ENCODE measurements around the gene RHBDF1. TPM values are rescaled to one million over a fixed set of nuclear protein-coding genes. Genes with fewer than 3 reads are reported as not detected.

RHBDF1 gene
- total RNA-seq, 1 experiment from 2014 or later, result not detected

DNA sequence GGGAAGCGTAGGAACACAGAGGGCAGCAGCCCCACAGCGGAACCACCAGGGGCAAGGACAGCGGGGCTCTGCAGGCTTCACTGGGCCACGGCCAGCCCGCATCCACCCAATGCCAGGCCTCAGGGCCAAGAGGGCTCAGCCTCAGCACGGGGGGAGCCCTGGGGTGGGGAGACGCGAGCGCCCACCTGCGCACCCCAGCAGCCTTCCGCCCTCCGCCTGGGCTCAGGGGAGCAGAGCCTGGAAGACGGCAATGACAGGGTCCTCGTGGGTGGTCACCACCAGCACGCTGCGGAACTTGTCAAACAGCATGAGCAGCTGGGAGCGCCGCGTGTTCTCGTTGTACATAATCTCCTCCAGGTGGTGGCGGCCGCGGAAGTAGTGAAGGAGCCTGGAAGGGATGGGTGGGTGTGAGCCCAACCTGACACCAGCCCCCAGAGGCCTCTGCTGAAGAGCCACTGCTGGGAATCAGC is 14.1 kb upstream of the RHBDF1 start:
- no peaks in the 10 kb centered on the region for H3K27me3 ChIP-seq (ENCODE audit: low read length)
- peaks cover 8% of the 10 kb centered on the region; the same call in 1 of the 2 replicates for H3K4me1 ChIP-seq (ENCODE audit: low read length)
- no peak overlapping the region for H2AFZ ChIP-seq (ENCODE audit: low read length)
- no peaks in the 10 kb centered on the region; the same call in 1 of the 2 replicates for H3K36me3 ChIP-seq (ENCODE audit: insufficient read depth, low read length)
- no peak overlapping the region for H3K4me2 ChIP-seq (ENCODE audit: low read depth, low read length, poor library complexity, severe bottlenecking)
- DNase-seq, result no peak
- no peak overlapping the region for H3K4me3 ChIP-seq (ENCODE audit: low read length)
- no peaks in the 10 kb centered on the region for H3K9me2 ChIP-seq (replicated peaks; ENCODE audit: insufficient read depth, low read length)
- H3K9ac ChIP-seq (ENCODE audit: low read length), result no peak overlapping the region
- no peaks in the 10 kb centered on the region for H3K9me3 ChIP-seq (ENCODE audit: low read length)
- H3K27ac ChIP-seq (ENCODE audit: low read length), result no peak overlapping the region
- no peaks in the 10 kb centered on the region for H4K20me1 ChIP-seq (ENCODE audit: insufficient read depth, low read depth, low read length)
- no peaks in the 10 kb centered on the region for H3K79me2 ChIP-seq (ENCODE audit: low read length)

DNA sequence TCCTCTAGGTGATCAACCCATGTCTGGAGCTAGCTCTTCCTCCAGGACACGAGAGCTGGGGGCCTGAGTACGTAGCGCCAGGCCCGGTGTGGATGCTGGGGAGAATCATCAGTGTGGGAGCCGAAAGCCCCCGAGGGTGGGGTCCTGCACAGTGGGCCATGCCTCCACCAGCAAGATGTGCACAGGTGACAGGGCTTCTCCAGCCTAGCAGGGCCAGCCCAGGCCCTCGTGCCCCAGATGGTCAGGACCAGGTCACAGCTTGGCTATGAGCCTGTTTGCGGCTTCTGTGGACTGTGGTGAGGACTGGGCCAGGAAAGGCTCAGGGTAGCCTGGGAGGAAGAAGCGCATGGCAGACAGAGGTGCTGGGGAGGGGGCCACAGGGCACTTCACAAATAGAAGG is 13.4 kb upstream of the RHBDF1 start:
- no peaks in the 10 kb centered on the region for H3K27me3 ChIP-seq (ENCODE audit: low read length)
- H3K27ac ChIP-seq (ENCODE audit: low read length), result no peak overlapping the region
- H3K9me2 ChIP-seq (replicated peaks; ENCODE audit: insufficient read depth, low read length), result no peaks in the 10 kb centered on the region
- no peak overlapping the region for H3K9ac ChIP-seq (ENCODE audit: low read length)
- no peaks in the 10 kb centered on the region for H3K9me3 ChIP-seq (ENCODE audit: low read length)
- H4K20me1 ChIP-seq (ENCODE audit: insufficient read depth, low read depth, low read length), result no peaks in the 10 kb centered on the region
- H2AFZ ChIP-seq (ENCODE audit: low read length), result no peak overlapping the region
- H3K4me1 ChIP-seq (ENCODE audit: low read length), result peaks cover 8% of the 10 kb centered on the region; the same call in 1 of the 2 replicates
- no peaks in the 10 kb centered on the region for H3K79me2 ChIP-seq (ENCODE audit: low read length)
- no peak overlapping the region for H3K4me3 ChIP-seq (ENCODE audit: low read length)
- no peaks in the 10 kb centered on the region; the same call in 1 of the 2 replicates for H3K36me3 ChIP-seq (ENCODE audit: insufficient read depth, low read length)
- no peak for DNase-seq
- H3K4me2 ChIP-seq (ENCODE audit: low read depth, low read length, poor library complexity, severe bottlenecking), result no peak overlapping the region

DNA sequence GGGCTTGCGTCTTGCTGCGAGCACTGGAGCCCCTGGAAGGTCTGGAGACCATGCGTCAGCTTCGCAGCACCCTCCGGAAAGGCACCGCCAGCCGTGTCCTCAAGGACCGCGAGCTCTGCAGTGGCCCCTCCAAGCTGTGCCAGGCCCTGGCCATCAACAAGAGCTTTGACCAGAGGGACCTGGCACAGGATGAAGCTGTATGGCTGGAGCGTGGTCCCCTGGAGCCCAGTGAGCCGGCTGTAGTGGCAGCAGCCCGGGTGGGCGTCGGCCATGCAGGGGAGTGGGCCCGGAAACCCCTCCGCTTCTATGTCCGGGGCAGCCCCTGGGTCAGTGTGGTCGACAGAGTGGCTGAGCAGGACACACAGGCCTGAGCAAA is 13.0 kb upstream of the RHBDF1 start:
- Histone ChIP-seq H4K20me1 (ENCODE audit: insufficient read depth, low read depth, low read length) (no peaks in the 10 kb centered on the region), H3K27me3 (ENCODE audit: low read length) (no peaks in the 10 kb centered on the region), H3K4me1 (ENCODE audit: low read length) (peaks cover 8% of the 10 kb centered on the region; the same call in 1 of the 2 replicates), H3K36me3 (ENCODE audit: insufficient read depth, low read length) (no peaks in the 10 kb centered on the region; the same call in 1 of the 2 replicates), H3K9me2 (replicated peaks; ENCODE audit: insufficient read depth, low read length) (no peaks in the 10 kb centered on the region), H3K9ac (ENCODE audit: low read length) (no peak overlapping the region), H2AFZ (ENCODE audit: low read length) (no peak overlapping the region), H3K9me3 (ENCODE audit: low read length) (no peaks in the 10 kb centered on the region), H3K79me2 (ENCODE audit: low read length) (no peaks in the 10 kb centered on the region), H3K4me2 (ENCODE audit: low read depth, low read length, poor library complexity, severe bottlenecking) (no peak overlapping the region), H3K27ac (ENCODE audit: low read length) (no peak overlapping the region), H3K4me3 (ENCODE audit: low read length) (no peak overlapping the region)
- no peak for DNase-seq

DNA sequence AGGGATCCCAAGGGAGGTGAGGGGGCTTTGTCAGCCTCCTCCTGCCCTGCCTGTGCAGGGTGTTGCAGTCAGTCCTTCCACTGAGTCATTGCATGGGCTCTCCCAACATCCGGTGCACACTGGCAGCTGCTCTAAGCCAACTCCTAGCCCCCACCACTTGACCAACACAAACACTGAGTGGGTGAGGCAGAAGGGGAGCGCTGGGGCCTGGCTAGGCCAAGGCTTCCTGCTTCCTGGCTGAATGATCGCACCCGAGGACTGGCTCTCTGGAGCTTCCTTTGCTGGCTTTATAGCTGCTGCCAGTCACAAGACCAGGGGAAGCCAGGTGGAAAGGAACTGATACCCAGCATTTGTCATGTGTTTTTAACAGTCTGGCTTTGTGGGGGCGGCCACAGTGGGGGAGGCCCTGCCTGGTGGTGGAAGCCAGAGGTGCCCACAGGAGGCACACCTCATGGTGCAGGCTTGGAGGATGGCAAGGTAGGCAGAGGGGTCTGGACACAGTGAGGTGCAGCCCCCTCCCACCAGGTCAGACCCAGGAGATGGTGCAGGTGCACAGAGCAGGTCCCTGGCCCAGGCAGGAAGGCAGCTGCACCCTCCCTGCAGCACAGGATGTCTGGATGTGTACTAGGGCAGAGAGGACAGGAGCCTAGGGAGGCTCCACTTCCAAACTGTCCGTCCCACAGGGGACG is 12.4 kb upstream of the RHBDF1 start:
- Histone ChIP-seq H3K9me2 (replicated peaks; ENCODE audit: insufficient read depth, low read length) (no peaks in the 10 kb centered on the region), H3K27ac (ENCODE audit: low read length) (no peak overlapping the region), H3K9me3 (ENCODE audit: low read length) (no peaks in the 10 kb centered on the region), H3K27me3 (ENCODE audit: low read length) (no peaks in the 10 kb centered on the region), H3K9ac (ENCODE audit: low read length) (no peak overlapping the region), H3K4me2 (ENCODE audit: low read depth, low read length, poor library complexity, severe bottlenecking) (no peak overlapping the region), H3K4me3 (ENCODE audit: low read length) (no peak overlapping the region), H3K36me3 (ENCODE audit: insufficient read depth, low read length) (no peaks in the 10 kb centered on the region; the same call in 1 of the 2 replicates), H3K4me1 (ENCODE audit: low read length) (peaks cover 8% of the 10 kb centered on the region; the same call in 1 of the 2 replicates), H4K20me1 (ENCODE audit: insufficient read depth, low read depth, low read length) (no peaks in the 10 kb centered on the region), H3K79me2 (ENCODE audit: low read length) (no peaks in the 10 kb centered on the region), H2AFZ (ENCODE audit: low read length) (no peak overlapping the region)
- peak; percentile 47 for DNase-seq

DNA sequence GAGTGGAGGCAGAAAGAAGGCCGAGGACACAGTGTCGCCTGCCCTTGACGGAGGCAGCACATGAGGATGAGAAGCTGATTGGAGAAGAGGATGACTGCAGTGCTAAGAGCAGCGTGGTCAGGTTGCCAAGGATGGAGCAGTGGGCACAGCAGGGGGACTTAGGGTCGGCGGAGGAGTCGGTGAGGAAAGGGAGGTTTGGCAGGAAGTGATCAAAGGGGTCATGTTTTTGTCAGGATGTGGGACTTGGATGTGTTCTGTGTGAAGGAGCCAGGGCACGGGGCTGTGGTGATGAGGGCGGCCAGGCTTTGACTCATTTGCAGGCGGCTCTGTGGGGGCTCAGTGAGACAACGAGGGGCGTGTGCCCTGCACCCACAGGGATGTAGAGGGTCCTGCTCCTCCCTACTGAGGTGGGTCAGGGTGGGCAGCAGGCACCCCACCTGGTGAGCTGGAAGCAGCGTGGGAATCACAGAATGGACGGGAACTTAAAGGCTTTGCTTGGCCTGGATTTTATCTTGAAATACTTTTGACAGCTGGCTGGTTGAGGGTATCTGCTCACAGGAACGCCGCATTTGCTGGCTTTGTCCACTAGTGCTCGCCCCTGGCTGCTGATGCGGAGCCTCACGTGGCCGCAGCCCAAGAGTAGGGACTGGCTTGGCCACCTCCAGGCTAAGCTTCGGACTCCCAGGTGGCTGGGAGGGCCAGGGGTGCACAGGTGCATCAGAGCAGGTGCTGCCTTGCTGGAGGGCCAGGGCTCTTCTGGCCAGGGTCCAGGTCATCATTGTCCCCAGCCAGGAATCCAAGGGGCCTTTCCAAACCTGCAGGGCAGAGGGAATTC is 11.6 kb upstream of the RHBDF1 start:
- no peak overlapping the region for H3K4me3 ChIP-seq (ENCODE audit: low read length)
- H3K4me1 ChIP-seq (ENCODE audit: low read length), result peaks cover 13% of the 10 kb centered on the region
- no peak for DNase-seq
- no peaks in the 10 kb centered on the region for H4K20me1 ChIP-seq (ENCODE audit: insufficient read depth, low read depth, low read length)
- H3K27ac ChIP-seq (ENCODE audit: low read length), result no peak overlapping the region
- H3K9me2 ChIP-seq (replicated peaks; ENCODE audit: insufficient read depth, low read length), result no peaks in the 10 kb centered on the region
- no peaks in the 10 kb centered on the region; the same call in 1 of the 2 replicates for H3K36me3 ChIP-seq (ENCODE audit: insufficient read depth, low read length)
- H3K79me2 ChIP-seq (ENCODE audit: low read length), result peaks cover 5% of the 10 kb centered on the region
- no peaks in the 10 kb centered on the region for H3K27me3 ChIP-seq (ENCODE audit: low read length)
- no peaks in the 10 kb centered on the region for H3K9me3 ChIP-seq (ENCODE audit: low read length)
- H2AFZ ChIP-seq (ENCODE audit: low read length), result no peak overlapping the region
- no peak overlapping the region for H3K4me2 ChIP-seq (ENCODE audit: low read depth, low read length, poor library complexity, severe bottlenecking)
- H3K9ac ChIP-seq (ENCODE audit: low read length), result no peak overlapping the region

DNA sequence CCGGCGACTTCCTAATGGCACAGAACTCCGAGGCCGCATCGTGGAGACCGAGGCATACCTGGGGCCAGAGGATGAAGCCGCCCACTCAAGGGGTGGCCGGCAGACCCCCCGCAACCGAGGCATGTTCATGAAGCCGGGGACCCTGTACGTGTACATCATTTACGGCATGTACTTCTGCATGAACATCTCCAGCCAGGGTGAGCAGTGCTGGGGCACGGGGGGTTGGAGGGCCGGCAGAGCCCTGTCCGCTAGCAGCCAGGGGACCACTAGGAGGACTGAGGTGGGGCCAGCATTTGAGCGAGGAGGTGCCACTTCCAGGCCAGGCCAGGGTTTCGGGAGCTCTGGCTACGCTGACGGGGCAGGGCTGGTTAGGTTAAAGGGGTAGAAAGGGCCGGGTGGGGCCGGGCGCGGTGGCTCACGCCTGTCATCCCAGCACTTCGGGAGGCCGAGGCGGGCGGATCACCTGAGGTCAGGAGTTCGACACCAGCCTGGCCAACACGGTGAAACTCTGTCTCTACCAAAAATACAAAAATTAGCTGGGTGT is 10.7 kb upstream of the RHBDF1 start:
- no peak overlapping the region for H3K4me2 ChIP-seq (ENCODE audit: low read depth, low read length, poor library complexity, severe bottlenecking)

DNA sequence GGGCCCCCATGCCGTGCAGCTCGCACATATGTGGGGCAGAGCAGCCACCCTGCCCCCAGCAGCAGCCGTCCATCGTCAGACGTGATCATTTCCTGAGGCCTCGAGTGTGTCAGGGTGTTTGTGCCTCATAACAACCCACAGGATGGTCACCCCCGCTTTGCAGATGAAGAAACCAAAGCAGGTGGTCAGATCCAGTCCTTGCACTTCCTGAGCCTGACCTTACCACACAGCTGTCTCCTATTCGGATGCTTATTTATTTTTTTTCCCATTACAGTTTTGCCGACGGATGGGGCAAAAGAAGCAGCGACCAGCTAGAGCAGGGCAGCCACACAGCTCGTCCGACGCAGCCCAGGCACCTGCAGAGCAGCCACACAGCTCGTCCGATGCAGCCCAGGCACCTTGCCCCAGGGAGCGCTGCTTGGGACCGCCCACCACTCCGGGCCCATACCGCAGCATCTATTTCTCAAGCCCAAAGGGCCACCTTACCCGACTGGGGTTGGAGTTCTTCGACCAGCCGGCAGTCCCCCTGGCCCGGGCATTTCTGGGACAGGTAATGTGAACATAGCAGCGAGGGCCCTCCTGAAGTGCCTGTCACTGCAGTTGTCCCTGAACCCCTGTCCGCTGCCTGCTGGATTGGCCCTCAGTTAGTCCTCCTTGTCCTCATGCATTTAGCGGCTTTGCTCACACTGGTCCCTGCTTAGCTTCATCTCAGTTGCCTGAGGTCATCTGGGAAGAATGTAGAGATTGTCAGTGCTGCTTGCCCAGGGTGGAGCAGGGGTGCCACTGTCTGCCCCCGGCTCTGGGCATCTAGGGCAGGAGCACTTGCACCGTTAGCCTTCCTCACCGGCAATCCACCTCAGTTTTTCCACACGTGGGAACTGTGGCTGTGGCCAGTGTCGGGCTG is 7.0 kb upstream of the RHBDF1 start:
- H3K9me3 ChIP-seq (ENCODE audit: low read length), result no peaks in the 10 kb centered on the region
- no peak overlapping the region for H2AFZ ChIP-seq (ENCODE audit: low read length)
- no peaks in the 10 kb centered on the region for H3K36me3 ChIP-seq (ENCODE audit: insufficient read depth, low read length)
- H3K79me2 ChIP-seq (ENCODE audit: low read length), result peaks cover 13% of the 10 kb centered on the region
- H3K27me3 ChIP-seq (ENCODE audit: low read length), result no peaks in the 10 kb centered on the region
- peak overlapping the region; percentile 79 for H3K4me2 ChIP-seq (ENCODE audit: low read depth, low read length, poor library complexity, severe bottlenecking)
- H3K9ac ChIP-seq (ENCODE audit: low read length), result peak overlapping the region; percentile 91
- no peaks in the 10 kb centered on the region for H3K9me2 ChIP-seq (replicated peaks; ENCODE audit: insufficient read depth, low read length)
- H3K27ac ChIP-seq (ENCODE audit: low read length), result no peak overlapping the region
- H3K4me1 ChIP-seq (ENCODE audit: low read length), result peaks cover 29% of the 10 kb centered on the region
- peak overlapping the region; percentile 72 for H3K4me3 ChIP-seq (ENCODE audit: low read length)
- no peaks in the 10 kb centered on the region for H4K20me1 ChIP-seq (ENCODE audit: insufficient read depth, low read depth, low read length)
- DNase-seq, result no peak

More for the DNA sequence above, 10.7 kb upstream of the RHBDF1 start:
- DNase-seq, result no peak
- Histone ChIP-seq H3K4me3 (ENCODE audit: low read length) (no peak overlapping the region), H3K9me3 (ENCODE audit: low read length) (no peaks in the 10 kb centered on the region), H3K4me1 (ENCODE audit: low read length) (peaks cover 16% of the 10 kb centered on the region), H3K36me3 (ENCODE audit: insufficient read depth, low read length) (no peaks in the 10 kb centered on the region; the same call in 1 of the 2 replicates), H3K9me2 (replicated peaks; ENCODE audit: insufficient read depth, low read length) (no peaks in the 10 kb centered on the region), H3K79me2 (ENCODE audit: low read length) (peaks cover 13% of the 10 kb centered on the region), H3K27me3 (ENCODE audit: low read length) (no peaks in the 10 kb centered on the region), H3K27ac (ENCODE audit: low read length) (no peak overlapping the region), H2AFZ (ENCODE audit: low read length) (no peak overlapping the region), H3K9ac (ENCODE audit: low read length) (no peak overlapping the region), H4K20me1 (ENCODE audit: insufficient read depth, low read depth, low read length) (no peaks in the 10 kb centered on the region)
